Esophagus muscularis mucosa (tissue), 4 donors: ENCODE results near the gene MYO7B. TPM values are rescaled to one million over a fixed set of nuclear protein-coding genes. Genes with fewer than 3 reads are reported as not detected.
A peak's percentile ranks its signal among the peaks of the same experiment; 100 is the strongest.

Experiments
- DNase-seq: peaks from one replicate; pipeline ENCODE4 v3.0.0-alpha.2; 2017; ENCODE audit errors: extremely low spot score
- H3K27ac ChIP-seq, 4 donors: fragments of 200-600 bp; sonication (generic); replicated peaks in 1 of 4; 1 replicate in 3 of 4; 2 replicates in 1 of 4; pipeline ENCODE4 v1.5.1; 2016 to 2019; ENCODE audit warnings: mild to moderate bottlenecking in 1 of 4
- H3K27me3 ChIP-seq, 4 donors: fragments of 200-600 bp; sonication (generic); one replicate each; pipeline versions ENCODE4 v1.5.1 to v1.6.0; 2016 to 2019
- H3K36me3 ChIP-seq, 4 donors: fragments of 200-600 bp; sonication (generic); one replicate each; pipeline ENCODE4 v1.5.1; 2016 to 2019
- H3K4me1 ChIP-seq, 4 donors: fragments of 200-600 bp; sonication (generic); one replicate each; pipeline ENCODE4 v1.5.1; 2016 to 2019
- H3K4me3 ChIP-seq, 4 donors: fragments of 200-600 bp; sonication (generic); 1 replicate in 2 of 4; 2 replicates in 2 of 4; pipeline ENCODE4 v1.5.1; 2016 to 2019; ENCODE audit warnings: mild to moderate bottlenecking in 4 of 4, moderate library complexity in 1 of 4
- H3K9me3 ChIP-seq, 4 donors: fragments of 200-600 bp; sonication (generic); 1 replicate in 3 of 4; 2 replicates in 1 of 4; pipeline ENCODE4 v1.5.1; 2016 to 2019
- EP300 ChIP-seq: sonication (generic); formaldehyde crosslinking; IDR thresholded peaks from one replicate; pipeline ENCODE4 v1.6.1; 2017; ENCODE audit warnings: antibody characterized with exemption
- POLR2A ChIP-seq: fragments of 450-650 bp; IDR thresholded peaks from one replicate; pipeline ENCODE4 v1.6.1; 2017; ENCODE audit warnings: antibody characterized with exemption, moderate library complexity, mild to moderate bottlenecking, low read depth
- POLR2AphosphoS5 ChIP-seq, 2 donors: sonication (generic); formaldehyde crosslinking; IDR thresholded peaks; one replicate each; pipeline ENCODE4 v1.6.1; 2017; ENCODE audit warnings: antibody characterized with exemption in 2 of 2
- WGBS: methylation state at CpG from one replicate; pipeline ENCODE4 v1.1.5; 2018; 5-methylcytosine and 5-hydroxymethylcytosine counted together
- intact Hi-C: fragments of 100-400 bp; cut with DNase I; formaldehyde crosslinking; loops from one replicate; pipeline ENCODE4 v1.15.1; 2023
- total RNA-seq, 4 donors: library from RNA; depleted of rRNA; stranded (reverse); fragments of >200 nt; gene quantifications; one replicate each; pipeline versions ENCODE4 v1.1.0 to v1.2.1, GENCODE V29; 2016
- TF ChIP-seq, protein P1 (sequence below), 3 experiments: fragments of 200-600 bp in 2 of 3; fragments of 450-650 bp in 1 of 3; sonication (generic) in 2 of 3; IDR thresholded peaks; one replicate each; pipeline ENCODE4 v1.5.1; 2017 to 2019; ENCODE audit warnings: antibody characterized with exemption in 3 of 3, mild to moderate bottlenecking in 2 of 3, moderate library complexity in 1 of 3

The MYO7B gene
- total RNA-seq, 4 donors from 2014 or later = 0.19 to 0.98 (median 0.33) TPM; not detected in 1

DNA sequence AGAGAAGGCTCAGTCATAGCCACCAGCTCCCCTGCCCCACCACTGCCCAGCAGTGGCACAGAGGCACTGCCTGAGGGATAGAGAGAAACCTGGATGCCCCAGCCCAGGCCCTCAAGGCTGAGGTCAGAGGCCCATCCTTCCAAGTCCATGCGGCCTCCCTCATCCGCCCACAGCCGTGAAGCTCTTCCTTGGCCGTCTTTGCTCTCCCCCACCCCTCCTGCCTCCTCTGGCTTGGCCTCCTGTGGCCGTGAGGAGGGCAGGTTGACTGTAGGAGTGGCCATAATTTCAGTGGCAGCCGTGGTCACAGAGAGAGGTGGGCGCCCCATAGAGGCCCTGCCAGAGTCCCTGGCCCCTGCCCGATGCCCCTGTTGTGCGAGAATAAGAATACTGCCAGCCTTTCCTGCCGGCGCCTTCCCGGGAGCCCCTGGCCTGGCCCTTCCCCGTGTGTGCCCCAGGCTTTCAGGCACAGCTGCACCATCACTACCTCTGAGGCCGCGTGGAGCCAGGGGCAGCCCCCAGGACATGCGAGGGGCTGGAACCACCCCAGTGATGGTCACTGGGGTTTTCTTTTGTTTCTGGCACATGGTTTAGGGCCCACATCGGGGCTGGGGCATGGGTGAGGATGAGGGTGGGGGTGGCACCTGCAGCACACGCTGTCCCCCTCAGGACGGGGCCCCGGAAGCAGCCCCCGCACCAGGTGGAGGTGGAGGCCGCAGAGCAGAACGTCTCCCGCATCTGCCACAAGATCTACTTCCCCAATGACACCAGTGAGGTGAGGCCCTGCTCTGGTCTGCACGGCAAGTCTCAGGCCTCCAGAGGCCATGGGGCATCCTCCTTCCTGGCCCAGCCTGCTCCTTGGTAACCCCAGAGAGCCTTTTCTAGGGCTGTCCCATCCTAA lies 97.4 kb downstream of the MYO7B start:
- Histone ChIP-seq H3K36me3 (peaks cover 0 to 18% (median 0%) of the 10 kb centered on the region in 4 donors), H3K9me3 (no peaks in the 10 kb centered on the region), H3K27me3 (no peaks in the 10 kb centered on the region), H3K27ac (peak overlapping the region in 3 of 4 donors; percentile 45 to 85 (median 84)), H3K4me3 (no peak overlapping the region), H3K4me1 (peaks cover 69 to 82% (median 78%) of the 10 kb centered on the region in 4 donors)
- no peak for DNase-seq
- 71% methylated on average over 18 of the region's 25 CpGs for WGBS
- intact Hi-C loops = loop anchor here (10.0 kb wide), 1 partner anchor 108 kb away; the partner anchor contains the start of gene IWS1
- TF ChIP-seq, protein P1, sequence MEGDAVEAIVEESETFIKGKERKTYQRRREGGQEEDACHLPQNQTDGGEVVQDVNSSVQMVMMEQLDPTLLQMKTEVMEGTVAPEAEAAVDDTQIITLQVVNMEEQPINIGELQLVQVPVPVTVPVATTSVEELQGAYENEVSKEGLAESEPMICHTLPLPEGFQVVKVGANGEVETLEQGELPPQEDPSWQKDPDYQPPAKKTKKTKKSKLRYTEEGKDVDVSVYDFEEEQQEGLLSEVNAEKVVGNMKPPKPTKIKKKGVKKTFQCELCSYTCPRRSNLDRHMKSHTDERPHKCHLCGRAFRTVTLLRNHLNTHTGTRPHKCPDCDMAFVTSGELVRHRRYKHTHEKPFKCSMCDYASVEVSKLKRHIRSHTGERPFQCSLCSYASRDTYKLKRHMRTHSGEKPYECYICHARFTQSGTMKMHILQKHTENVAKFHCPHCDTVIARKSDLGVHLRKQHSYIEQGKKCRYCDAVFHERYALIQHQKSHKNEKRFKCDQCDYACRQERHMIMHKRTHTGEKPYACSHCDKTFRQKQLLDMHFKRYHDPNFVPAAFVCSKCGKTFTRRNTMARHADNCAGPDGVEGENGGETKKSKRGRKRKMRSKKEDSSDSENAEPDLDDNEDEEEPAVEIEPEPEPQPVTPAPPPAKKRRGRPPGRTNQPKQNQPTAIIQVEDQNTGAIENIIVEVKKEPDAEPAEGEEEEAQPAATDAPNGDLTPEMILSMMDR (IDR thresholded peaks at IDR 0.05) = no peak
- peak; percentile 1 to 26 for TF ChIP-seq POLR2AphosphoS5 (IDR thresholded peaks at IDR 0.05)

DNA sequence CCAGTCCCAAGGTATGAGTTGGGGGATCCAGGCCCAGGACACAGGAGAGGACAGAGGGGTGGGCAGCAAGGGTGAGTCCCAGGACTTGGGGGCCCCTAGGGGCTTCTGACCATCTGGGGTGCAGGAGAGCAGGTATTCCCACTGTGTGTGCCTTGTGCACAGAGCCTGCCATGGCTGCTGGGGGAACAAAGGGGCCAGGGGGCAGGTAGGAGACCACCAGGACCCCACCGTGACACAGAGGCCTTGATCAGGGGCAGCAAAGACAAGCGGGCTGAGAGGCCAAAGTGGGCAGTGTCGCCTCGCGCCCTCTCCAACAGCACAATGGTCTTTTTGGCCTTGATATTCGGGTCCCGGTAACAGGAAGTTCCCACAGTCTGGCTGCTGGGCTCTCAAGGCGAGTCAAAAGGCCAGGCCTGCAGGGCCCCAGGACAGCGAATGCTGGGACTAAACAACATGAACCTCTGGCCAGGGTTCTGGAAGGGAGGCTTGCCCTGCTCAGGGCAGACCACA lies 98.1 kb downstream of the MYO7B start:
- DNase-seq = no peak
- peaks cover 1 to 24% (median 5%) of the 10 kb centered on the region in 4 donors for H3K36me3 ChIP-seq
- 82% methylated on average over 7 of the region's 9 CpGs for WGBS
- H3K27ac ChIP-seq = peak overlapping the region; percentile 26 to 85 (median 64)
- intact Hi-C loops = loop anchor here (10.0 kb wide), 1 partner anchor 109 kb away; the partner anchor contains the start of gene IWS1
- no peaks in the 10 kb centered on the region for H3K27me3 ChIP-seq
- H3K9me3 ChIP-seq = no peaks in the 10 kb centered on the region
- H3K4me1 ChIP-seq = peaks cover 77 to 90% (median 86%) of the 10 kb centered on the region in 4 donors
- TF ChIP-seq, protein P1 (IDR thresholded peaks at IDR 0.05) = no peak
- TF ChIP-seq POLR2A (no peak), POLR2AphosphoS5 (IDR thresholded peaks at IDR 0.05) (no peak), EP300 (no peak)
- no peak overlapping the region for H3K4me3 ChIP-seq

DNA sequence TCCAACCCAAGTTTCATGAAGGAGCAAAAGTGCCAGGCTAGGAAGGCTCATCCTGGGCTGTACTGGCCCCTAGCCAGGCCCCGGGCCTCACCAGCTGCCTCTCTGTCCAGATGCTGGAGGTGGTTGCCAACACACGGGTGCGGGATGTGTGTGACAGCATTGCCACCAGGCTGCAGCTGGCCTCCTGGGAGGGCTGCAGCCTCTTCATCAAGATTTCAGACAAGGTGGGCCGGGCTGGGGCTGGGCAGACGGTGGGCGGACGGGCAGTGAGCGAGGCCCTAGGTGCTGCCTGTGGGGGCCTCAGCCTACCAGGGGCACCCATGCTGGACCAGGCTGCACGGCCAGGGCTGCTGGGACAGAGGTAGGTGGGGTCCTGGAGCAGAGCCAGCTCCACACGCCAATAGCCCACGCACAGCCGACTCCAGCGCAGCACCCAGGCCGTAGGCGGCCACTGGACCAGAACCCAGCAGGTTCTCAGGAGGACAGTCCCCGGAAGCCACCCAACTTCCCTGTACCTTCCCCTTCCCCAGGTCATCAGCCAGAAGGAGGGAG lies 98.7 kb downstream of the MYO7B start:
- no peaks in the 10 kb centered on the region for H3K27me3 ChIP-seq
- peak; percentile 25 to 69 for TF ChIP-seq POLR2AphosphoS5 (IDR thresholded peaks at IDR 0.05)
- TF ChIP-seq, protein P1 (IDR thresholded peaks at IDR 0.05) = no peak
- DNase-seq = no peak
- intact Hi-C loops = loop anchor here (10.0 kb wide), 1 partner anchor 109 kb away; the partner anchor contains the start of gene IWS1
- H3K27ac ChIP-seq = peak overlapping the region; percentile 26 to 85 (median 64)
- H3K36me3 ChIP-seq = peaks cover 5 to 30% (median 10%) of the 10 kb centered on the region in 4 donors
- peaks cover 82 to 95% (median 91%) of the 10 kb centered on the region in 4 donors for H3K4me1 ChIP-seq
- H3K9me3 ChIP-seq = no peaks in the 10 kb centered on the region
- no peak overlapping the region for H3K4me3 ChIP-seq
- WGBS = 0% methylated on average over 1 of the region's 16 CpGs

DNA sequence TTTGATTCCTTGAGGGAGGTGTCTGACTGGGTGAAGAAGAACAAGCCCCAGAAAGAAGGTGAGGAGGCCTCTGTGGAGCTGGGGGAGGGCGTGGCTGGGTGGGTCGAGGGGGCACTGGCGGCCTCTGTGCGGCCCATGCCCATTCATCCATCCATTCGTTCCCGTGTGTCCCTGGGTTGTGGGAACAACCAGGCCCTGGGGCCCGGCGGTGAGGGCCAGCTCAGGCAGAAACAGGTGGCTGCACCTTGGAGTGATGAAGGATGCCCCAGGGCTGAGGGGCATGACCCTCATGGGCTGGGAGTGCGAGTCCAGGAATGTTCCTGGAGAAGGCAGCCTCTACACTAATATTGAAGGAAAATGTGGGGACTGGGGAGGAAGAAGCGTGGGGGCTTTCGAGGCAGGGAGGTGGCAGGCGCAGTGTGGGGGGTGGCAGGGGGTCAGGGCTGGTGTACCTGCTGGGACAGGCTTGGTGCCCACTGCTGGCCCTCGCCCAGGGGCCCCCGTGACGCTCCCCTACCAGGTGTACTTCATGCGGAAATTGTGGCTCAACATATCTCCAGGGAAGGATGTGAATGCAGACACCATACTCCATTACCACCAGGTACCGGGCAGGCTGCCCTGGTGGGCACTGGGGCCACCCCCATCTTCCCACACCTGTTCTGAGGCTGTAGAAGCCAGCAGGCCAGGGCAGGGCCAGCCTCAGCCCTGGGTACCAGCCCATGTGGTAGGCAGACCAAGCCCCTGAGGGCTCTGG lies 99.3 kb downstream of the MYO7B start:
- Histone ChIP-seq H3K27ac (peak overlapping the region; percentile 26 to 85 (median 64)), H3K27me3 (no peaks in the 10 kb centered on the region), H3K9me3 (no peaks in the 10 kb centered on the region), H3K36me3 (peaks cover 7 to 36% (median 17%) of the 10 kb centered on the region in 4 donors), H3K4me3 (no peak overlapping the region), H3K4me1 (peaks cover 85 to 99% (median 97%) of the 10 kb centered on the region in 4 donors)
- DNase-seq = no peak
- intact Hi-C loops = loop anchor here (10.0 kb wide), 1 partner anchor 110 kb away; the partner anchor contains the start of gene IWS1
- 86% methylated on average over 9 of the region's 17 CpGs for WGBS
- TF ChIP-seq POLR2A = no peak
- TF ChIP-seq EP300 = no peak
- TF ChIP-seq POLR2AphosphoS5 (IDR thresholded peaks at IDR 0.05) = no peak
- TF ChIP-seq, protein P1 (IDR thresholded peaks at IDR 0.05) = no peak
